ENCODE data around the gene BCAP31.

DNA sequence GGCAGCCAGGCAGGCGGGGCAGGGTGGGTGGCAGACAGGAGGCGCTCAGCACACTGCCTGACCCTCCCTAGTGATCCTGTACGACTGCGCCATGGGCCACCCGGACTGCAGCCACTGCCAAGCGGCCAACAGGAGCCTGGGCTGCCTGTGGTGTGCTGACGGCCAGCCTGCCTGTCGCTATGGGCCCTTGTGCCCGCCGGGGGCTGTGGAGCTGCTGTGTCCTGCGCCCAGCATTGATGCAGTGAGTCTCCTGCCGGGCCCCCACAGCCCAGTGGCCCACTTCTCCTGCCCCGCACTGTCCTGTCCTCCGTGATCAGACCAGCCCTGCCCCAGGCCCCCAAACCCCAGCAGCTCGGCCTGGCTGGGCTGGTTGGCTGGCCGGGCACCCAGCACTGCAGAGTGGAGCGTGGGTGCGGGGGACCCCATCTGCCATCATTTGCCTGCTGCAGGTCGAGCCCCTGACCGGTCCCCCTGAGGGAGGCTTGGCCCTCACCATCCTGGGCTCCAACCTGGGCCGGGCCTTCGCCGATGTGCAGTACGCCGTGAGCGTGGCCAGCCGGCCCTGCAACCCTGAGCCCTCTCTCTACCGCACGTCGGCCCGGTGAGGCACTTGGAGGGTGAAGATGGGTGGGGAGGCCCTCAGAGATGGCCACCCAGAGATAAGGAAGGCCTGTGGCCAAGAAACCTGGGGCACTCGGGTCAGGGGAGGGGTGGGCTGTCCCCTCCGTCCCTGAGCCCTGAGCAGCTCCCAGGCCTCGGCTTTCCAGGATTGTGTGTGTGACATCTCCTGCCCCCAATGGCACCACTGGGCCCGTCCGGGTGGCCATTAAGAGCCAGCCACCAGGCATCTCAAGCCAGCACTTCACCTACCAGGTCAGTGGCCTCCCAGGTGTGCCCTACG lies 47.5 kb upstream of the BCAP31 start:
- TF ChIP-seq POLR2A (IDR thresholded peaks at IDR 0.05): no peak
- TF ChIP-seq CTCF (IDR thresholded peaks at IDR 0.05): no peak

All from transverse colon (tissue), 3 donors.